Fibroblast of skin of right biceps (primary cell): ENCODE results near the gene THBS2.

Experiments
- DNase-seq: peaks from one replicate; pipeline ENCODE4 v3.0.0-alpha.2; 2013

Gene THBS2

GRCh38 chr6:169229615-169230321 lies 23.9 kb downstream of the THBS2 start:
- no peak for DNase-seq

DNA sequence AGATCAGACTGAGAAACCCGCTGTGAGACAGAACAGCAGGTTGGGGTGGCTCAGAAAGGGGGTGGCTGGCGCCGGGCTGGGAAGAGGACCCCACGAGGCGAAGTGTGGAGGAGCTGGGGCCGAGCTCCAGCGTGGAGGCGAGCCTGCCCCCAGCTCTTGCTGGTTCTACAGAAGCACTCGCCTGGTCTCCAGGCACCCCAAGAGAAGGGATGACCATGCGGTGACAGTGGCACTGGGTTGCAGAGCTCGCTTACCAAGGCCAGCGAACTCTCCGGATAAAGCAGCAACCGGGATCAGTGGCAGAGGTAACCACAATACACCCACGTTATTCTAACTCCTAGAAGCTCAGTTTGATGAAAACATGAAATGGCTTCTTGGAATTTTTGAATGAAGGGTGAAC lies 26.5 kb downstream of the THBS2 start:
- DNase-seq: no peak

GRCh38 chr6:169225887-169226286 lies 27.8 kb downstream of the THBS2 start:
- no peak for DNase-seq

DNA sequence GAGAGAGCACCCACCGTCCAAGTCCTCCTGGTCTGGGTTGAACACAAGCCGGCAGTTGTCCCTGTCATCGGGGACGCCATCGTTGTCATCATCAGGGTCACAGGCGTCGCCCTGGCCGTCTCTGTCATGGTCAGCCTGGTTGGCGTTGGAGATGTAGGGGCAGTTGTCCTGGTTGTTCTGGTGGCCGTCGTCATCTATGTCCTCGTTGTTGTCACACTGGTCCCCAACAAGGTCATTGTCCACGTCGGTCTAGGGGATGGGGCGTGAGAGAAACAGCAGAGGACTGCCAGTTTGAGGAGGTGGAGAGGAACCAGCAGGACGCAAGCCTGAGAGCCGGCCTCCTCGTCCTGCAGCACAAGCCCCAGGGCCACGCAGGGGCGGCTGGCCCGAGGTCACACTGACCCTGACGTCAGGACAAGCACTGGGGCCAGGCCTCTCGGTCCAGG lies 28.5 kb downstream of the THBS2 start:
- DNase-seq: no peak

DNA sequence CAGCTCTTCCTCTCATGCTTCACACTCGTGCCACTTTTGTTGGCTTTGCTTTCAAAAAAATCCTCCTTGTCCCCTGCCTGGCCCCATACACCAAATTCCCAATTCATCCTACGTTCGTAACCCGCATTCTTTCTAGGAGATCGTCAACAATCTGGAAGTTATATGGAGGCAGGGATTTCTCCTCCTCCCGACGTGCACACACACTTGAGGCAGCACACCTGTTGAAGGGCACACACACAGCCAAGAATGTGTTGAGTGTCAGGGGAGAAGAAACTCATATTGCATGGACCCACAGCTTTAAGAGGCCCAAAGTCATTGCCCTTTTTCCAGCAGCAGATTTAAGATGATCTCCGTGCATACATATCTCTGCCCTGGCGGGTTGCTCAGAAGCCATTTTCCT lies 28.9 kb downstream of the THBS2 start:
- DNase-seq: no peak

GRCh38 chr6:169224185-169224695 lies 29.4 kb downstream of the THBS2 start:
- DNase-seq: no peak

GRCh38 chr6:169223006-169223405 lies 30.6 kb downstream of the THBS2 start:
- no peak for DNase-seq

DNA sequence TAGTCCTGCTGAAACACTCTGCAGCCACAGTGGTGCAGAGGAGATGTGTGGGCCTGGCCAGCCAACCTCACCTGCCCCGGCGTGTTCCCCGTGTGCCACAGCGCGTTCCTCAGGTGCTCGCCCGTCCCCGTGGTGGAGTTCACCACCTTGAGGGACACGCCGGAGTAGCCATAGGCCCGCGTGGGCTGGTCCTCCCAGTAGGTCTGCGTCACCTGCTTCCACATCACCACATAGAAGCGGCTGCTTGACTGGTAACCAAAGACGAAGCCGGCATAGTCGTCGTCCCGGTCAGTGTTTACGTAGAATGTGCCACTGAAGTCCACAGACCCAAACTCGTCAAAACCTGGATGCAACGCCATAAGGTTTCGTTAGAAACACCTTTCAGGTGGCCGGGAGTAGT lies 31.5 kb downstream of the THBS2 start:
- DNase-seq: no peak

GRCh38 chr6:169221264-169221663 lies 32.4 kb downstream of the THBS2 start:
- no peak for DNase-seq

- DNase-seq: no peak
Measured at GRCh38 chr6:169220068-169220964, 33.3 kb downstream of the THBS2 start.

- no peak for DNase-seq
Measured at GRCh38 chr6:169217972-169218371, 35.7 kb downstream of the THBS2 start.

DNA sequence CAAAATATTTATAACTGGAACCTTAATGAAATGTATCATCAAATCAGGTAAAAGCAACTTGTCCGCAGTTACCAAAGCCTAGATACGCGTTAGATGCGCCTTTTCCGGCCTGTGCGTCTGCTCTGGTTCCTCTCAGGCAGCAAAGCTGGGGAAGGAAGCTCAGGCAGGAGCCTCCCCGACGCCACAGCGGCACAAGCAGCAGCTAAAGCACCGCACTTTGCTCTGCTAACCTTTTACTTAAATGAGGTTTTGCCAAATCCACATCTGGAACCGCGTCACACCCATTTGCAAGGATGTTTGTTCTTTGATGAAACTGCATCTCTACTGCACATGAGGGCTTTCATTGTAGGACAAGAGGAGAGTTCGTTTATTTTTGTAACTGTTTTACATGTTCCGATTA lies 36.8 kb downstream of the THBS2 start:
- DNase-seq: no peak

- peak; percentile 15 for DNase-seq
Measured at GRCh38 chr6:169215201-169215681, 38.4 kb downstream of the THBS2 start.

DNA sequence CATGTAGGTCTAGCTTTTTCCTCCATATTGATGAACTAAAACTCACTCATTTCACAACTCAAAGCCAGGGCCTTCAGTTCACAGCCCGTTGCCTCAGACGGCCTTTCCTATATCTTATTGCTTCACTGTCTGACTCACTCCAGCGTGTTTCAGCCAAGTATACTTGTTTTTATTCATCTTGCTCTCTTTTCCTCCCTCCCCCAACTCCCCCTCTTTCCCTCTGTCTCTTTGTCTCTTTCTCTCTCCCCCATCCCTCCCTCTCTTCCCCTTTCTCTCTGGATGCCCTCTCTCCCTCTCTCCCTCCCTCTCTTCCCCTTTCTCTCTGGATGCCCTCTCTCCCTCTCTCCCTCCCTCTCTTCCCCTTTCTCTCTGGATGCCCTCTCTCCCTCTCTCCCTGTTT lies 38.9 kb downstream of the THBS2 start:
- DNase-seq: peak; percentile 96

DNA sequence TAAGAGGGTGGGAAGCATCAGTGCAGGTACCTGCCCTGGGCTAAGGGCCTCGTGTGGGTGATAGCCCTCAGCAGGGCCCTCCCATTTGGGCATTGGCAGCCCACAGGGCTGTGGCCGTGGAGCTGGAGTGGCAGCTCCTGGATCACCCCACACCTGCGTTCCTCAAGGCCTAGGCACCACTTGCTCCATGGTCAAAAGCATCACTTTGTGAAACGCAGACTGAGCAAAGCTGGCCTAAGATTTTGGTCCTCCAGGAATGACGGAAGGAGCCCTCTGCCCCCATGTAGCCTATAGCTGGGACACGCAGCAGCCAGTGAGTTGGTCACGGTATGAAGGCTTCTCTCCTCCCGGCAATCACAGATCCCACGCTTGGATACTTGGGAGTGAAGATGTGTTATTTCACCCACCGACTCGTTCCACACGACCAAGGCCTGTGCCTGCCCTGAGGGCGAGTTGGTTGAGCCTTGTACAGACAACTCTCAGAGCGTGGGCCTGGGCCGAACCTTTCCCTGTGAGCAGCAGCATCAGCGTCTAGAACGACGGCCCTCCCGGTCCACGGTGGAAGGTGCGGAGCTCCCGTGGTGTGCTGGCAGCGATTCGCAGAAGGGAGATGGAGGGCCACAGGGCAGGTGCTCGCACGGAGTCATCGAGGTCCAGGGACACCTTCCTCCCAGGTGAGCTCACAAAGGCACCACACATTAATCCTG lies 39.7 kb downstream of the THBS2 start:
- DNase-seq: no peak

DNA sequence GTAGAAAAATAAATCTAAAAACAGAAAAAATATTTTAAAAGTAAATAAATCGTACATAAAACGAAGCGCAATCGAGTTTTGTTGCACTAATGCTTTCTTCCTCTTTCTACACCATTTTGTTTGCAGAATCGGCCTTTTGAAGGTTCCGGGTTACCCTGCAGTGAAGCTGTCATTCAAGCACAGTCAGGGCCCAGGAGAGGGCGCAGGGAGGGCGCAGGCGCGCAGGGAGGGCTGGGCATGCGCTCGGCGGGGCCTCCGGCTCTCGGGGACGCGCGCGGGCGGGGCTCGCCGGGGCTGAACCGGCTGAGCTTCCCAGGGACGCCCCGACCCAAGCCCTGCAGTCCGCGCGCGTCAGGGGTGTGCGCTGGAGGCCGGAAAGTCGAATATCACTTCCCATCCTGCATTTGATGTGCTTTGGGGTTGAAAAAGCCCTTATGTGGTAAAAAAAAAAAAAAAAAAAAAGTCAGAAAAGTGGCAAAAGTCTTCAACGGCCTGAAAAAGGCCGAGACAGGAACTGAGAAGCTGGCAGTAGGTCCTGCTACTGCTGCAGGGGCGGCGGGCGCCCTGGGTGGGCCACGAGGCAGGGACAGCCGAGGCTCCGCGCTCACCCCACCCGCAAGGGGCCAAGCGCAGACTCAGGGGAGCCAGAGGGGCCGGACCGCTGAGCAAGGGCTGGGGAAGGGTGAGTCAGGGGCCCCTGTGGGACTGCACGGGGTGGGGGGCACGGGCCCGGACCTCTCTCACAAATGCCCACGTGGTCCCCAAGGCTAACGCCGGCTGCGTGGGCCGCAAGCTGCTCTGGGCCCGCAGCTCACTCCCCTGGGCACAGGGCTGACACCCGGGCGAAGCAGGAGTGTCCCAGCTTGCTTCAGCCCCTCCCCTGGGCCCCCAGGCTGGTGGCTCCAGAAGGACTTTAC lies 40.5 kb downstream of the THBS2 start:
- peak; percentile 91 for DNase-seq

DNA sequence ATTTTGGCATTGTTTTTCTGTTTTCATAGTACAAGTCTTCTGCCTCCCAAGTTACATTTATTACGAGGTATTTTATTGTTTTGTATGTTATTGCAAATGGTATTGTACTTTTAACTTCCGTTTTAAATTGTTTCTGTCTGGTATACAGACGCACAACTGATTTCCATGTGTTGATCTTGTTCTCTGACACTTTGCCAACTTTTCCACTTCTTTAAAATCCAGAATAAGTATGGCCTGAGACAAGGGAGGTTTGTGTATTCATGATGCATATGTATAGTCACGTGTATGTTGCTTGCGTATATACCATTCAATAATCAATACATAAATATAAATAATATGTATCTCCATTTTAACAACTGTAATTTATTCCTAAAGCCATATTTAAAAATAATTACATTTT lies 41.2 kb downstream of the THBS2 start:
- peak; percentile 26 for DNase-seq

DNA sequence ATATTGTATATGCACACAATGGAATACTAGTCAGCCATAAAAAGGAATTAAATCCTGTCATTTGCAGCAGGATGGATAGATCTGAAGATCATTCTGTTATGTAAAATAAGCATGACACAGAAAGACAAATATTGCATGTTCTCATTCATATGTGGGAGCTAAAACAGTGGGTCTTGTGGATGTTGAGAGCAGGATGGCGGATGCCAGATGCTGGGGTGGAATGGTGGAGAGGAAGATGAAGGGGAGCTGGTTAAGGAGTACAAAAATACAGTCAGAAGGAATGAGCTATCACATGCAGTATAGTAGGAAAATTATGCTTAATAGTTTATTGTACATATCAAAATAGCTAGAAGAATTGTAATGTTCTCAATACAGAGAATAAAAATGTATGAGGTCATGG lies 41.8 kb downstream of the THBS2 start:
- no peak for DNase-seq

DNA sequence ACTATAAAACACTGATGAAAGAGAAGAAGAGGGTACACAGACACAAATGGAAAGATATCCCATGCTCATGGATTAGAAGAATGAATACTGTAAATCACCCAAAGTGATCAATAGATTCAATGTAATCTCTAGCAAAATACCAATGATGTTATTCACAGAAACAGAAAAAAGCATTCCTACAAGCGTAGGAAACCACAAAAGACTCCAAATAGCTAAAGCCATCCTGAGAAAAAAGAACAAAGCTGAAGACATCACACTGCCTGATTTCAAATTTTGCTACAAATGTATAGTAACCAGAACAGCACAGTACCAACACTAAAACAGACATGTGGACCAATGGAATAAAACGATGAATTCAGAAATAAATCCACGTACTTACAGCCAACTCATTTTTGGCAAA lies 43.0 kb downstream of the THBS2 start:
- DNase-seq: no peak

DNA sequence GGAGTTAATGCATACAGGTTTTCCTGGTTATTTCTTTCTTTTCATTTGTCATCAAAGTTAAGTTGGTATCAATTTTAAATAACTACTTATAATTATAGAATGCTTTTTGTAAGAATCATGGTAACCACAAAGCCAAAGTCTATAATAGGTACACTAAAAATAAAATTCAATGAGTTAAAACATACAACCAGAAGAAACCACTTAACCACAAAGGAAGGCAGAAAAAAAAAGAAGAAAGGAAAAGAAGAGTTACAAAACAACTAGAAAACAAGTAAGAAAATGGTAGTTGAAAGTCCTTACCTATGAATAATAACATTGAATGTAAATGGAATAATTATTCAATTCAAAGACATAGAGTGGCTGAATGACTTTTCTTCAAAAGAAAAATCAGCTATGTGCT lies 45.6 kb downstream of the THBS2 start:
- peak; percentile 39 for DNase-seq

DNA sequence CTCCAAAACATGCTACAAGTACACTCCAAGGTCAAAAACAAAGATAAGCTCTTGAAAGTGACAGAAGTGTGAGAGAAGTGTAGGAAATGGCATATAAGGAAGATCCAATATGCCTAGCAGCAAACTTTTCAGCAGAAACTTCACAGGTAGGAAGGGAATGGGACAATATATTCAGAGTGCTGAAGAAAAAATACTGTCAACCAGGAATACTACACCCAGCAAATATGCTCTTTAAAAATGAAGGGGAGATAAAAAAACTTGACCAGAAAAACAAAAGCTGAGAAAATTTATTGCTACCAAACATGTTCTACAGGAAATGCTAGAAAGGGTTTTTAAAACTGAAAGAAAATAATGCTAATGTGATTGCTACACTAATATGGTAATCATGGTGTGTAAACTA lies 46.2 kb downstream of the THBS2 start:
- DNase-seq: no peak
